SK-N-SH (cell line): ENCODE results near the gene UAP1L1.

Source experiments
- CTCF ChIP-seq: fragments of 200-600 bp; sonication (generic); IDR thresholded peaks from 2 replicates; pipeline ENCODE4 v1.6.1; 2017; ENCODE audit warnings: antibody characterized with exemption, mild to moderate bottlenecking, moderate library complexity
- RAD21 ChIP-seq: IDR thresholded peaks from 2 replicates; pipeline ENCODE4 v1.6.1; 2012; ENCODE audit warnings: mild to moderate bottlenecking, low read length
- TEAD4 ChIP-seq: IDR thresholded peaks from 2 replicates; pipeline ENCODE4 v1.4.0; 2012; ENCODE audit warnings: mild to moderate bottlenecking, borderline replicate concordance; ENCODE audit not compliant: insufficient read depth
- YY1 ChIP-seq: IDR thresholded peaks from 2 replicates; pipeline ENCODE4 v1.4.0; 2012; ENCODE audit warnings: low read depth, mild to moderate bottlenecking

- TF ChIP-seq CTCF, result no peak
- no peak for TF ChIP-seq YY1
- no peak for TF ChIP-seq TEAD4
- no peak for TF ChIP-seq RAD21
These were observed 33.3 kb upstream of the UAP1L1 start for GRCh38 chr9:137044037-137044436.
